HepG2 (cell line): ENCODE results near the gene SMURF2. TPM values are rescaled to one million over a fixed set of nuclear protein-coding genes. Genes with fewer than 3 reads are reported as not detected.

ENCODE experiments used
- BATF2 ChIP-seq: sonication (generic); formaldehyde crosslinking; IDR thresholded peaks from 2 replicates; pipeline ENCODE4 v1.8.0; 2022; ENCODE audit warnings: mild to moderate bottlenecking, missing genetic modification reagents, moderate library complexity
- CAMTA2 ChIP-seq: sonication (generic); formaldehyde crosslinking; IDR thresholded peaks from 2 replicates; pipeline ENCODE4 v1.4.0; 2020; ENCODE audit warnings: mild to moderate bottlenecking, missing genetic modification reagents, borderline replicate concordance
- FOXK2 ChIP-seq: fragments of 450-650 bp; IDR thresholded peaks from 2 replicates; pipeline ENCODE4 v1.6.1; 2016
- GLI4 ChIP-seq: sonication (generic); formaldehyde crosslinking; IDR thresholded peaks from 2 replicates; pipeline ENCODE4 v1.5.1; 2020; ENCODE audit warnings: missing genetic modification reagents, mild to moderate bottlenecking, moderate library complexity, borderline replicate concordance
- JARID2 ChIP-seq: sonication (generic); formaldehyde crosslinking; IDR thresholded peaks from 2 replicates; pipeline ENCODE4 v1.8.1; 2023; ENCODE audit warnings: missing genetic modification reagents, inconsistent platforms; ENCODE audit not compliant: insufficient replicate concordance
- MAF1 ChIP-seq: sonication (generic); formaldehyde crosslinking; IDR thresholded peaks from 2 replicates; pipeline ENCODE4 v1.5.0; 2020; ENCODE audit warnings: missing genetic modification reagents, borderline replicate concordance
- MAFF ChIP-seq: IDR thresholded peaks from 2 replicates; pipeline ENCODE4 v1.6.1; 2011; ENCODE audit warnings: low read depth, low read length, improper control_type of control experiment
- MED1 ChIP-seq: sonication (generic); formaldehyde crosslinking; IDR thresholded peaks from 2 replicates; pipeline ENCODE4 v1.4.0; 2020; ENCODE audit warnings: missing genetic modification reagents
- MEF2D ChIP-seq: sonication (generic); formaldehyde crosslinking; IDR thresholded peaks from 2 replicates; pipeline ENCODE4 v1.5.1; 2020; ENCODE audit warnings: mild to moderate bottlenecking, missing genetic modification reagents
- MIER3 ChIP-seq: IDR thresholded peaks from 2 replicates; pipeline ENCODE4 v1.6.1; 2016; ENCODE audit warnings: missing compliant biosample characterization, borderline replicate concordance
- NAIF1 ChIP-seq: sonication (generic); formaldehyde crosslinking; IDR thresholded peaks from 2 replicates; pipeline ENCODE4 v1.5.0; 2020; ENCODE audit warnings: mild to moderate bottlenecking, missing genetic modification reagents, borderline replicate concordance
- NCOA1 ChIP-seq: sonication (generic); formaldehyde crosslinking; IDR thresholded peaks from 2 replicates; pipeline ENCODE4 v1.9.0; 2021; ENCODE audit warnings: missing genetic modification reagents
- PCBP1 ChIP-seq: fragments of 200-400 bp; formaldehyde crosslinking; IDR thresholded peaks from 2 replicates; pipeline ENCODE4 v1.6.1; 2017; ENCODE audit warnings: mild to moderate bottlenecking, low read depth, low read length, borderline replicate concordance
- PREB ChIP-seq: sonication (generic); formaldehyde crosslinking; IDR thresholded peaks from 2 replicates; pipeline ENCODE4 v1.4.0; 2020; ENCODE audit warnings: missing genetic modification reagents
- SP2 ChIP-seq: sonication (generic); formaldehyde crosslinking; IDR thresholded peaks from 2 replicates; pipeline ENCODE4 v1.5.1; 2020; ENCODE audit warnings: mild to moderate bottlenecking, missing genetic modification reagents
- TBL1XR1 ChIP-seq: fragments of 150-350 bp; IDR thresholded peaks from 2 replicates; pipeline ENCODE4 v1.6.1; 2014; ENCODE audit warnings: borderline replicate concordance, low read length; ENCODE audit not compliant: partially characterized antibody
- ZFP36 ChIP-seq: fragments of 150-350 bp; IDR thresholded peaks from 2 replicates; pipeline ENCODE4 v1.6.1; 2018; ENCODE audit warnings: borderline replicate concordance, low read length, low read depth; ENCODE audit not compliant: partially characterized antibody
- ZFP91 ChIP-seq: sonication (generic); formaldehyde crosslinking; IDR thresholded peaks from 2 replicates; pipeline ENCODE4 v1.9.0; 2022; ENCODE audit warnings: missing genetic modification reagents, mild to moderate bottlenecking, borderline replicate concordance
- ZNF207 ChIP-seq: fragments of 450-650 bp; IDR thresholded peaks from 2 replicates; pipeline ENCODE4 v1.6.1; 2016; ENCODE audit warnings: antibody characterized with exemption, borderline replicate concordance
- ZNF44 ChIP-seq: sonication (generic); formaldehyde crosslinking; IDR thresholded peaks from 2 replicates; pipeline ENCODE4 v1.5.1; 2020; ENCODE audit warnings: mild to moderate bottlenecking, missing genetic modification reagents
- ZNF710 ChIP-seq: sonication (generic); formaldehyde crosslinking; IDR thresholded peaks from 2 replicates; pipeline ENCODE4 v1.5.0; 2020; ENCODE audit warnings: mild to moderate bottlenecking, missing genetic modification reagents, borderline replicate concordance
- ZNF800 ChIP-seq: sonication (generic); formaldehyde crosslinking; IDR thresholded peaks from 2 replicates; pipeline ENCODE4 v1.4.0; 2020; ENCODE audit warnings: missing genetic modification reagents
- polyA plus RNA-seq, 8 experiments: library from polyadenylated mRNA; depleted of rRNA in 3 of 8; stranded (reverse) in 7 of 8; unstranded in 1 of 8; fragments of >200 nt; fragmentation: Illumina TruSeq in 4 of 8; extraction: Trizol in 4 of 8; gene quantifications; 2 replicates each; pipeline versions ENCODE4 v1.2.1 to v1.2.3, GENCODE V29; 2011 to 2016; ENCODE audit warnings: low read depth in 4 of 8, missing spikeins in 1 of 8, mixed read lengths in 1 of 8; ENCODE audit not compliant: insufficient read depth in 1 of 8
- total RNA-seq, 5 experiments: library from RNA; depleted of rRNA; stranded (reverse); fragments of >200 nt; fragmentation: Illumina TruSeq; extraction: Trizol; gene quantifications; 2 replicates each; pipeline ENCODE4 v1.2.3, GENCODE V29; 2016; ENCODE audit warnings: low read depth in 1 of 5

SMURF2 gene
- total and polyA plus RNA-seq, 2 of the 13 experiments (the other 11 are each of a cell fraction or from before 2014, with no cell fraction given) = 14.9 to 24.3 TPM

- TF ChIP-seq ZFP36 = no peak
- no peak for TF ChIP-seq ZNF207
- peak; percentile 28; the same call in 1 of the 2 replicates for TF ChIP-seq GLI4 (CRISPR knock-in tag)
- peak; percentile 87; the same call in 1 of the 2 replicates for TF ChIP-seq MIER3 (CRISPR knock-in tag)
- peak; percentile 96 for TF ChIP-seq ZFP91 (CRISPR knock-in tag)
- TF ChIP-seq ZNF800 (CRISPR knock-in tag) = peak; percentile 70; the same call in 1 of the 2 replicates
- TF ChIP-seq MED1 (CRISPR knock-in tag) = peak; percentile 78
- no peak for TF ChIP-seq PCBP1
- no peak; the same call in 1 of the 2 replicates for TF ChIP-seq MAFF
- no peak for TF ChIP-seq PREB (CRISPR knock-in tag)
- peak; percentile 71; the same call in 1 of the 2 replicates for TF ChIP-seq ZNF710 (CRISPR knock-in tag)
- TF ChIP-seq BATF2 (CRISPR knock-in tag) = 0 out of 2 replicates have a peak, but pooled peaks have one; percentile 64
- TF ChIP-seq FOXK2 = no peak
- no peak for TF ChIP-seq TBL1XR1
- TF ChIP-seq NAIF1 (CRISPR knock-in tag) = peak; percentile 82; the same call in 1 of the 2 replicates
- peak; percentile 59; the same call in 1 of the 2 replicates for TF ChIP-seq MAF1 (CRISPR knock-in tag)
- TF ChIP-seq SP2 (CRISPR knock-in tag) = peak; percentile 70
- no peak; the same call in 1 of the 2 replicates for TF ChIP-seq NCOA1 (CRISPR knock-in tag)
- no peak; the same call in 1 of the 2 replicates for TF ChIP-seq ZNF44 (CRISPR knock-in tag)
- TF ChIP-seq MEF2D (CRISPR knock-in tag) = peak; percentile 90
- no peak; the same call in 1 of the 2 replicates for TF ChIP-seq CAMTA2
- no peak for TF ChIP-seq JARID2 (CRISPR knock-in tag)
Measured at GRCh38 chr17:64496786-64497564, 165.1 kb downstream of the SMURF2 start, which contains the start of gene POLG2 (continued).
